HEK293T (cell line): ENCODE data around the gene SMOC2.

Experiments used
- CTBP1 ChIP-seq: fragments of 450-650 bp; IDR thresholded peaks from 2 replicates; pipeline ENCODE4 v1.6.1; 2016; ENCODE audit warnings: borderline replicate concordance
- FOXK2 ChIP-seq: fragments of 450-650 bp; IDR thresholded peaks from 2 replicates; pipeline ENCODE4 v1.6.1; 2016; ENCODE audit warnings: mild to moderate bottlenecking
- NFRKB ChIP-seq: fragments of 450-650 bp; IDR thresholded peaks from 2 replicates; pipeline ENCODE4 v1.6.1; 2016; ENCODE audit warnings: mild to moderate bottlenecking, moderate library complexity
- SP1 ChIP-seq: fragments of 450-650 bp; IDR thresholded peaks from 2 replicates; pipeline ENCODE4 v1.6.1; 2017
- TARDBP ChIP-seq: fragments of 450-650 bp; IDR thresholded peaks from 2 replicates; pipeline ENCODE4 v1.6.1; 2016

DNA sequence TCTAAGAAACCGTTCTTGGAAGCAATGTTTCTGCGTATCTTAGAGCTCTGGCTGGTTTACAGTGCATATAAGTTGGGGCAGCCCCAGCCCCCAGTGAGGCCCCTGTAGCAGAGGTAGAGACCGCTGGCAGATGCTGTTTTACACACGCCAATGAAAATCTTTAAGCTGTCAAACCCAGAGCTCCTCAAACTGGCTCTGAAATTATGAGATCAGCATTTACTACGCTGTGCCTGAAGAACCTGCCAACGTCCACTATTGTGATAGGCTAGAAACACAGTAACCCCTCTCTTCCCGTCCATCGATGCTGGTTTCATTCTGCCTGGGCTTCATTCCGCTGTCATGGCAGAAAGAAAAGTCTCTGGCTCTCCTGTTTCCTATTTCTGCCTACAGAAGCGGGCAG is 160.6 kb downstream of the SMOC2 start:
- TF ChIP-seq SP1: no peak
- no peak for TF ChIP-seq TARDBP
- TF ChIP-seq NFRKB: no peak
- no peak for TF ChIP-seq CTBP1
- no peak for TF ChIP-seq FOXK2
